Epithelial cell of proximal tubule (primary cell): ENCODE results near the gene CADM2. TPM values are rescaled to one million over a fixed set of nuclear protein-coding genes. Genes with fewer than 3 reads are reported as not detected.

Experiments used
- DNase-seq: peaks from one replicate; pipeline ENCODE4 v3.0.0-alpha.2; 2011; ENCODE audit warnings: low read depth
- H3K4me3 ChIP-seq: 2 replicates; pipeline ENCODE4 v1.5.1; 2011; ENCODE audit warnings: low read depth, mild to moderate bottlenecking, low read length
- total RNA-seq: library from RNA; depleted of rRNA; stranded (reverse); fragments of >200 nt; gene quantifications from 2 replicates; pipeline ENCODE4 v1.2.3, GENCODE V29; 2015
- TF ChIP-seq, protein P1 (sequence below): conservative IDR thresholded peaks from 2 replicates; pipeline ENCODE4 v1.5.1; 2012; ENCODE audit warnings: low read depth, mild to moderate bottlenecking, low read length

The CADM2 gene
- total RNA-seq, 1 donor from 2014 or later: not detected

DNA sequence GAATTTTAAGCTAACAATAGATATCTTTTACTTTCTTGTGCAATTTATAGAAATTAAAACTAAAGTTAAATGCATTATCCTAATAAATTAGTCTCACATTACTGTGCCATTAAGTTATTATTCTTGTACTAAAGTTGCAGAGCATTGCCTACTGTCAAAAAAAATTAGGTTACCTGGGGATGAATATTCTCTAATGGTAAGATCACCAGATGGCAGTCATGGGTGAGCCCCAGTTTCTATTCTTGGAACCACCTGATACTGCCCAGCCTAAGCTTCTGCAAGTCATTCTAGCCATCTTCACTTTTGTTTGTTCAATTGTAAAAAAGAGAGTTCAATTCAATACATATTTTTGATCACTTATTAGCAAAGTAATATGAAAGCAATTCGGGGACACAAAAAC lies 213.2 kb downstream of the CADM2 start:
- TF ChIP-seq, protein P1, sequence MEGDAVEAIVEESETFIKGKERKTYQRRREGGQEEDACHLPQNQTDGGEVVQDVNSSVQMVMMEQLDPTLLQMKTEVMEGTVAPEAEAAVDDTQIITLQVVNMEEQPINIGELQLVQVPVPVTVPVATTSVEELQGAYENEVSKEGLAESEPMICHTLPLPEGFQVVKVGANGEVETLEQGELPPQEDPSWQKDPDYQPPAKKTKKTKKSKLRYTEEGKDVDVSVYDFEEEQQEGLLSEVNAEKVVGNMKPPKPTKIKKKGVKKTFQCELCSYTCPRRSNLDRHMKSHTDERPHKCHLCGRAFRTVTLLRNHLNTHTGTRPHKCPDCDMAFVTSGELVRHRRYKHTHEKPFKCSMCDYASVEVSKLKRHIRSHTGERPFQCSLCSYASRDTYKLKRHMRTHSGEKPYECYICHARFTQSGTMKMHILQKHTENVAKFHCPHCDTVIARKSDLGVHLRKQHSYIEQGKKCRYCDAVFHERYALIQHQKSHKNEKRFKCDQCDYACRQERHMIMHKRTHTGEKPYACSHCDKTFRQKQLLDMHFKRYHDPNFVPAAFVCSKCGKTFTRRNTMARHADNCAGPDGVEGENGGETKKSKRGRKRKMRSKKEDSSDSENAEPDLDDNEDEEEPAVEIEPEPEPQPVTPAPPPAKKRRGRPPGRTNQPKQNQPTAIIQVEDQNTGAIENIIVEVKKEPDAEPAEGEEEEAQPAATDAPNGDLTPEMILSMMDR: no peak
- DNase-seq: no peak
- H3K4me3 ChIP-seq: no peak overlapping the region

GRCh38 chr3:85176799-85177198 lies 218.0 kb downstream of the CADM2 start:
- TF ChIP-seq, protein P1: no peak
- H3K4me3 ChIP-seq: no peak overlapping the region
- no peak for DNase-seq

DNA sequence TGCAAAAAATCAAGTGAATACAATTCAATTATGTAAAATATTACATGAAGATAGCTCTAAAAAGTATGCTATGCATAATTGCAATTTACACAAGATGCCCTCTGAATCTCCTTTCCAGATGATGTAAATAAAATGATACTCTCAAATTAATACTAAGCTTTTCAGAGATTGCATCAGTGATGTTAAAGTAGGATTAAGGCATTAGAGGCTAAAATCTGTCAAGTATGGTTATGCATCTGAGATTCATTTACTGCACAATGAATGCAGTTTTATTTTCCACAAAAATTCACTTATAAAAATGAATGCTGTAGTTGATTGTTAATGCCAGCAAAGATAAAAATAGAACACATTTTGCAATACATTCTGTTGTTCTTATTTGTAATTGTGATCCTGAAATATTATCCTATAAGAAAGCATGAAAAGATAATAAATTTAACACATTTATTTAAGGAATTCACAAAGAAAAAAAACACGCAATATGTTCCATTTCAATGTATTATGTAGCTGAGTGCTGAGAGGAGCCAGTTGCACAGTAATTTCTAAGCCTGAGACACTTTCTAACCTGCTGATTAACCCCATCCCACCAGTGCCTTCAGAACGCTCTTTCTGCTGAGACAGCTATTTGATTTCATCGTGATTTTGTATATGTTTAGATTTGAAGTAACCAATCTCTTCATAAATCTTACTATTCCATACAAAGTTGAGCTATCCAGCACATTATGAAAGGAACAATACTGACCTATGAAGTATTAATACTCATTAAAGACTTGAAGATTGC lies 224.4 kb downstream of the CADM2 start:
- no peak overlapping the region for H3K4me3 ChIP-seq
- TF ChIP-seq, protein P1: no peak
- DNase-seq: no peak

DNA sequence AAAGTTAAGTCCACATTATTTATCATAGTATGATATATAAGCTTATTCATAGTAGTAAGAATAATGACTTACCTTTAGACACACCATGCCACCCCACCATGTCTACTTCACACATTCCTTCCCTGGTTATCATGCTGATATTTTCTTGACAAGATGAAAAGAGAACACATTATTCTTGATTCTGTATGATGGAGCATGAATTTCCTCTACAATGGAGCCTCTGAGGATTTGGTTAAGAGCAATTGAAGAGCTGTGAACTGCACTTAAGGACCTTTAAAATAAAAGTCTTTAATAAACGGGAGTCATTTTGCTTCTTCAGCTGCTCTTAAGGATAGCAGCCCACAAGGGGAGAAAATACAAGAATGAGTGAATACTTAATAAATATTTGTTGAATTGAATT lies 226.7 kb downstream of the CADM2 start:
- H3K4me3 ChIP-seq: no peak overlapping the region
- DNase-seq: no peak
- TF ChIP-seq, protein P1: no peak

DNA sequence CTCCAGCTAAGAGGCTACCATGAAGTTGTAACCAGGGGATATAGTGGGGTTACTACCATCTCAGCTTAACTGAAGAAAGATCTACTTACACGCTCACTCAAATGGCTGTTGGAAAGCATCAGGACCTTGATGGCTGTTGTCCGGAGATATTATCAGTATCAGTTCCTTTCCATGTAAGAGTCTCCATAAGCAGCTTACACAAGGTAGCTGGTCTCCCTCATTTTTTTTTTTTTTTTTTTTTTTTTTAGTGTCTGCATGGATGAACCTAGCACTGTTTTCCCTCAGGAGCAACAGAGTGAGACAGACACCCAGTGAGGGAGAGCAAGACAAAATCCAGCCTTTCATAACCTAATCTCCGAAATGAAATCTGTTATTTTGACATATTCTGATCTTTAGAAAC lies 230.9 kb downstream of the CADM2 start:
- H3K4me3 ChIP-seq: no peak overlapping the region
- DNase-seq: no peak
- TF ChIP-seq, protein P1: no peak

DNA sequence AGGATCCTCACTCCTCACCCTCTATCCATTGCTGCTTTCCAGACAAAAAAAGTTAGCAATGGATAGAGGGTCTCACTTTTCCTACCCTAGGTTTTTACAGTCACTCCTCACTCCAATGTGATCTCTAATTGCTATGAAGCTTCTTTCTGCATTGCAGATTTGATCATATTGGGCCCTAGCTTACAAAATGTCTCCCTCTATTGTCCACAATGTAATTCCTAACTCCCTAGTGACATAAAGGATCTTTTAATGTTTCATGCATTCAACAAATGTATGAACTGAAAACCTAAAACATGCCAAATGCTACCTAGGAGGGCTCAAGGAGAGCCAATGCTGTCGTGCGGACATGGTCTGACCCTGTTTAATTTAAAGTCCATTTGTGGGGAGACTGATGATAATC lies 234.8 kb downstream of the CADM2 start:
- no peak overlapping the region for H3K4me3 ChIP-seq
- no peak for DNase-seq
- TF ChIP-seq, protein P1: peak; percentile 15

- no peak overlapping the region for H3K4me3 ChIP-seq
- DNase-seq: no peak
- TF ChIP-seq, protein P1: no peak
These were observed 249.9 kb downstream of the CADM2 start for GRCh38 chr3:85208650-85209049.
